Embryonic facial prominence (tissue), 1 donor: ENCODE measurements around the gene OTOP1.
"Not testable (repeated sequence)": the region's sequence is repeated elsewhere in the genome, so short reads cannot be mapped to it uniquely, and the experiment has no call there.

Experiments
- DNase-seq: peaks from one replicate; pipeline ENCODE4 v3.0.0-alpha.2; 2016; ENCODE audit errors: extremely low spot score

OTOP1 gene

GRCh38 chr4:4228356-4228668 lies 1.6 kb upstream of the OTOP1 start:
- no peak for DNase-seq

- no peak for DNase-seq
These were observed 1.0 kb upstream of the OTOP1 start for GRCh38 chr4:4227510-4228355.

GRCh38 chr4:4225915-4226605 lies 669 bp downstream of the OTOP1 start:
- DNase-seq = no peak

- DNase-seq = no peak
These were observed 9.6 kb downstream of the OTOP1 start for GRCh38 chr4:4217113-4217512.

GRCh38 chr4:4216648-4217047 lies 10.1 kb downstream of the OTOP1 start:
- no peak for DNase-seq

- DNase-seq = not testable (repeated sequence)
These were observed 13.1 kb downstream of the OTOP1 start for GRCh38 chr4:4213674-4214073.

GRCh38 chr4:4206204-4206603 lies 20.5 kb downstream of the OTOP1 start:
- no peak for DNase-seq

- DNase-seq = no peak
These were observed 22.4 kb downstream of the OTOP1 start for GRCh38 chr4:4204401-4204745.

- no peak for DNase-seq
These were observed 22.9 kb downstream of the OTOP1 start for GRCh38 chr4:4203688-4204400.

- no peak for DNase-seq
These were observed 24.2 kb downstream of the OTOP1 start for GRCh38 chr4:4202510-4202909.

GRCh38 chr4:4200624-4201023 lies 26.1 kb downstream of the OTOP1 start:
- DNase-seq = no peak

GRCh38 chr4:4195354-4195753 lies 31.4 kb downstream of the OTOP1 start:
- no peak for DNase-seq

- not testable (repeated sequence) for DNase-seq
These were observed 38.2 kb downstream of the OTOP1 start for GRCh38 chr4:4188557-4188956.

- DNase-seq = no peak
These were observed 41.2 kb downstream of the OTOP1 start for GRCh38 chr4:4185528-4185927.

- no peak for DNase-seq
These were observed 43.7 kb downstream of the OTOP1 start for GRCh38 chr4:4182835-4183568.

GRCh38 chr4:4170596-4171150 lies 56.1 kb downstream of the OTOP1 start:
- no peak for DNase-seq

GRCh38 chr4:4167981-4168780 lies 58.5 kb downstream of the OTOP1 start:
- not testable (repeated sequence) for DNase-seq

- not testable (repeated sequence) for DNase-seq
These were observed 59.7 kb downstream of the OTOP1 start for GRCh38 chr4:4166986-4167385.

GRCh38 chr4:4165701-4166392 lies 60.9 kb downstream of the OTOP1 start:
- DNase-seq = not testable (repeated sequence)

- not testable (repeated sequence) for DNase-seq
These were observed 62.1 kb downstream of the OTOP1 start for GRCh38 chr4:4164532-4165173.
